ENCODE measurements around the gene HDAC4.

HDAC4 gene

DNA sequence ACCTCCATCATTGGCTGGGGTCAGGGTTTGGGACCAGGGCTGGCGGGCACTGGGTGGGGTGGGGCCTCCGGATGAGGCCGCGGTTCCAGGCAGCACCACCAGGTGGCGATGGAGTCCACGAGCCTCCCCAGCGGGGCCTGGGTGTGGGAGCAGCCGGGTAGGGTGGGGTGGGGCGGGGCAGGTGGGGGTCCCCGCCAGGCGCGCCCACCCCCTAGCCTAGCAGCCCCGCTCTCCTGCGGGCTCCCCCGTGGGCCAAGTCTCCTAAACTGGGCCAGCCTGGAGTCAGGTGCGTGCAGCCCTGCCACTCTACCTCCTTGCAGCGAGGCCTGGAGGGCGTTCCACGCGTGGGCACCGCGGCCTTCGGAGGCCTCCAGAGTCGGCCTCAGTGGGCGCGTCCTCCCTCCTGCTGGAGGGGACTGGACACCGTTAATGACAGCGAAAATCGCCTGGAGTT, 365.4 kb downstream of the HDAC4 start:
- H3K4me3 ChIP-seq (ENCODE audit: low read length), result no peak overlapping the region

DNA sequence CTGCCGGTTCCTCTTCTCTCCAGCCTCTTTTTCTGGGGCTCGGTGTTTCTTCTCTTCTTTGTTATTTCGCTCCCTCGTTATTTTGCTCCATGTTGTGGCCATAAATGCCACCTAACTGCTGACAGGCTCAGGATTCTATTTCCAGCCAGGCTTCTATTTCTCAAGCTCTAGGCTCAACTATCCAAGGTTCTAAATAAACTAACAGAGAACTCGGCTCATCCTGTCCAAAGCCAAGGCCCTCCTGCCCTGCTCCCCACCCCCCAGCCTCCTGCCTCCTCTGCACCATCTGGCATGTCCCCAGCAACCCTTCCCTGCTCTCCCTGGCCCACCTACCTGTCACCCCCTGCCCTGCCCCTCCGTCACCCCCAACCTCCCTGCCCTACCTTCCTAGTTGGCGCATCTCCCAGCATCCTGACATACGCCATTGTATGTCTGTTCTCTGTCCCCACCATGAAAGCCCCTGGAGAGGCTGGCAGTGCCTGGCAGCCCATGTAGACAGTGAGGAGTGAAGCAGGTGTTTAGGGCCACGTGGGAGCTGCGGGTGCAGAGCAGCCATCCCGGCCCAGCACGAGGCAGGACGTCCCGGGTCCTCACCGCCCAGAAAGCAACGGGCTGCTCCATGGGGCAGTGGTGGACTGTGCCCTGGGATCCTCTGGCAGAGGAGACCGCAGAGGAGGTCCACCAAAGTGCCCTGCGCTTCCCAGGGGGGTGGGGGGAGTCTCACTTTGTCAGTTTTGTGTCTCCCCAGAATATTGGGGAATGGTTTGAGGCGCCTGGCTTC, 366.1 kb downstream of the HDAC4 start:
- H3K4me1 ChIP-seq (ENCODE audit: insufficient read depth, low read length), result no peaks in the 10 kb centered on the region
- no peak overlapping the region for H3K27ac ChIP-seq (ENCODE audit: low read depth, low read length)
- H3K27me3 ChIP-seq (ENCODE audit: insufficient read depth, low read length), result no peaks in the 10 kb centered on the region
- 87% methylated on average over 19 of the region's 19 CpGs for WGBS
- H3K4me3 ChIP-seq (ENCODE audit: low read length), result no peak overlapping the region
- no peak overlapping the region for H3K9ac ChIP-seq (ENCODE audit: low read depth, low read length)
- H3K36me3 ChIP-seq (ENCODE audit: insufficient read depth, low read length), result no peaks in the 10 kb centered on the region
- H3K9me3 ChIP-seq (ENCODE audit: insufficient read depth, low read depth, low read length), result no peaks in the 10 kb centered on the region

More for the DNA sequence above, 365.4 kb downstream of the HDAC4 start:
- no peaks in the 10 kb centered on the region for H3K4me1 ChIP-seq (ENCODE audit: insufficient read depth, low read length)
- WGBS, result 60% methylated on average over 29 of the region's 29 CpGs
- H3K9me3 ChIP-seq (ENCODE audit: insufficient read depth, low read depth, low read length), result no peaks in the 10 kb centered on the region
- no peak overlapping the region for H3K27ac ChIP-seq (ENCODE audit: low read depth, low read length)
- no peaks in the 10 kb centered on the region for H3K27me3 ChIP-seq (ENCODE audit: insufficient read depth, low read length)
- no peaks in the 10 kb centered on the region for H3K36me3 ChIP-seq (ENCODE audit: insufficient read depth, low read length)
- H3K9ac ChIP-seq (ENCODE audit: low read depth, low read length), result no peak overlapping the region

DNA sequence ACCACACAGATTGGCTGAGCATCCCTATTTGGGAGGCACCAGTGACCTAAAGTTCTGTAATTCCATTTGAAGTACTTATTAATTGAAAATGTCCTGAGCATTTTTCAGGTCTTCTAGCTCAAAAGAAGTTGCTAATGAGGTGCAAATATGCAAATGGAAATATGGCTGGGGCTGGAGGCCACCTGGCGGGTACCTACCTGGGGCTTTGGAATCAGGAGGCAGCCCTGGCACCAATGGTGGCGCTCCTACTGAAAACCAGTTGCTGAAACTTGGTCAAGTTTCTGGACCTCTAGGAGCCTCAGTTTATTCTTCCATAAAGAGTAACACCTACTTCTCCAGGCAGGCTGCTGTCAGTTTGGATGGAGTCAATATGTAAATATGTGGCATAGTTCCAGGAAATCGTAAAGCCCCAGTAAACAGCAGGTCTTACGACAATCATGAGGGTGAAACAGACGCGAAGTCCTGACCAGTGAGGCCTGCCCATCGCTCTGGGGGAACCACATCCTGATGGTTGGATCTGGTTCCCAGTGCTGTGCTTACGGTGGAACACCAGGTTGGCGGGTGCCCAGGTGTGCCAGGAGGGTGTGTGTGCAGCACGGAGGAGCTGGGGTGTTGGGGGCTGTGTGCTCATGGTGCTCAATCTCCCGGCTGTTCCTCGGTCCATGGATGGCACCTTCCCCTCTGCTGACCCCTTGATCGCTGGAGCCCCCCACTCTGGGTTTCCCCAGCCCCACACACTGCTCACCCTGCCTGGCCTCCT, 366.8 kb downstream of the HDAC4 start:
- Histone ChIP-seq H3K4me1 (ENCODE audit: insufficient read depth, low read length) (no peaks in the 10 kb centered on the region), H3K27ac (ENCODE audit: low read depth, low read length) (no peak overlapping the region), H3K36me3 (ENCODE audit: insufficient read depth, low read length) (no peaks in the 10 kb centered on the region), H3K27me3 (ENCODE audit: insufficient read depth, low read length) (no peaks in the 10 kb centered on the region), H3K9me3 (ENCODE audit: insufficient read depth, low read depth, low read length) (no peaks in the 10 kb centered on the region), H3K9ac (ENCODE audit: low read depth, low read length) (no peak overlapping the region), H3K4me3 (ENCODE audit: low read length) (no peak overlapping the region)
- WGBS, result 95% methylated on average over 13 of the region's 13 CpGs

DNA sequence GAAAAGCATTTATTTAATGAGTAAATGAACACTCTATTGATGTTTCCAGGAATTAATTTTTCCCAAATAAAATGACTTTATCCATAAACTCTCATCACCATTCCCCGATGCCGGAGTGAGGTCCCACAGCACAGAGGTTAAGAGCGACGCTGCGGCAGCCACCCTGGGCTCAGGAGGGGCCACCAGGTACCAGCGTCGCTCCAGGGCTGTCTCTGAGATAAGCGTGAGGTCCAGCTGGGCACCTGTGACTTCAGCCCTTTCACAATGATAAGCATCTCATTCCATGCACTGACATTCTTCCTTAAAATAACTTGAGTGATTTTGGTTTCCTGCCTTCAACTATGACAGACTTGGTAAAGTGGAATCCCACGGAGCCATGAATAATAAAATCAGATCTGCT, 370.9 kb downstream of the HDAC4 start:
- Histone ChIP-seq H3K4me3 (ENCODE audit: low read length) (no peak overlapping the region), H3K27me3 (ENCODE audit: insufficient read depth, low read length) (no peaks in the 10 kb centered on the region)
- WGBS, result 81% methylated on average over 9 of the region's 9 CpGs

DNA sequence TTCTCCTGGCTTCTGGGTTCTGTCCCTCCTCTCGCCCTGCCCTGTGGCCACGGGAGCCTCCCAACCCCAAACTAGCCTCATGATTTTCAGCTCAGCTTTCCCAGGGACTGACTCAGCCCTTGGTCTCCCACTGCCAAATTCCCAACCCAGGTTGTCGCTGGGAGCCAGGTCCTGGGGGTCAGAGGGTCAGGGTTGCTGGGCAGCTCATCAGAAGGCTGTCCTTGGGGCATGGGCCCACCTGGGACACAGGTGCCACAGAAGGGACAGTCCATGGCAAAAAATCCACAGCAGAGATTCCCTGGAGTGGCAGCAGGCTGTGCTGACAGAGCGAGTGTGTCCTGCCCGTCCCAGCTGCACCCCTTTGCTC, 372.6 kb downstream of the HDAC4 start:
- H3K4me3 ChIP-seq (ENCODE audit: low read length), result no peak overlapping the region
- no peak overlapping the region for H3K9ac ChIP-seq (ENCODE audit: low read depth, low read length)
- H3K9me3 ChIP-seq (ENCODE audit: insufficient read depth, low read depth, low read length), result no peaks in the 10 kb centered on the region
- no peaks in the 10 kb centered on the region for H3K36me3 ChIP-seq (ENCODE audit: insufficient read depth, low read length)
- no peaks in the 10 kb centered on the region for H3K4me1 ChIP-seq (ENCODE audit: insufficient read depth, low read length)
- WGBS, result 94% methylated on average over 5 of the region's 5 CpGs
- H3K27ac ChIP-seq (ENCODE audit: low read depth, low read length), result no peak overlapping the region
- H3K27me3 ChIP-seq (ENCODE audit: insufficient read depth, low read length), result no peaks in the 10 kb centered on the region

More for the DNA sequence above, 370.9 kb downstream of the HDAC4 start:
- Histone ChIP-seq H3K36me3 (ENCODE audit: insufficient read depth, low read length) (no peaks in the 10 kb centered on the region), H3K27ac (ENCODE audit: low read depth, low read length) (no peak overlapping the region), H3K9ac (ENCODE audit: low read depth, low read length) (no peak overlapping the region), H3K4me1 (ENCODE audit: insufficient read depth, low read length) (no peaks in the 10 kb centered on the region), H3K9me3 (ENCODE audit: insufficient read depth, low read depth, low read length) (no peaks in the 10 kb centered on the region)

DNA sequence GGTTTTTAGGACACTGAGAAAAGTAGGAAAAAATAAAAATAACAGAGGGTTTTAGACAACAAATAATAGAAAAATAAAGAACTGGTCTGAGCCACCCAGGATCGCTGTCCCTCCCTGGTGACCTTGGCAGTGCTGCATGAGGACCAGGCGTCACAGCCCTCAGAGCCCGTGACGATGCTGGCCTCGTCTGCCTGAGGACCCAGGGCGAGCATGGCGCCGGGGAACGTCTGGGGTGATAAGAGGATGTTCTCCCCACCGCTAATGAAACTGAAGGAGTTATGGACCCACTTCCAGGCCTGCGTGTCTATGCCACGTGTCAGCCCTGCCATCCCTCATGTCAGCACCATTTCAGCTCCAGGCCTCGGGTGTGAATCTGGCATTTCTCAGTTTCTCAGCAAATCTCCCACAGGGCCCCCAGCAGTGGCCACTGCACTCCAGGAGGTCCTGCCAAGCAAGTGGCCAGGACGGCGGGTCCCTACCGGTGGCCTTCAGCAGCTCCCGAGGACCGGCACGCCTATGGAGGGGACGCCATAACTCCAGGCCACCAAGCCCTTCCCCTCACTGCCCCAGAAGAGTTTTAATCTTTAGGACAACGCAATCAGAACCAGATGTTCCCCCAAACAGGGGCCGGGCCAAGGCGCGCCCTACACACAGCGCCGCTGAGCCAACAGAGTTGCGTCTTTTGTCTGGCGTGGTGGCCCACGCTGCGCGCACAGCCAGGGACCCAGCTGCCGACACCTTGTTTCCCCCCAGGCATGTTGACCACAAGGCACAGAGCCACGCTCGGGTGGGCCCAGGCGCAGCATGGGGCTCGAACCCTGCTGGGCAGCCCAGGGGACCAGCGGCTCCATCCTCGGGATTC, 373.2 kb downstream of the HDAC4 start:
- Histone ChIP-seq H3K9ac (ENCODE audit: low read depth, low read length) (no peak overlapping the region), H3K36me3 (ENCODE audit: insufficient read depth, low read length) (no peaks in the 10 kb centered on the region), H3K4me3 (ENCODE audit: low read length) (no peak overlapping the region), H3K4me1 (ENCODE audit: insufficient read depth, low read length) (no peaks in the 10 kb centered on the region), H3K27me3 (ENCODE audit: insufficient read depth, low read length) (no peaks in the 10 kb centered on the region), H3K9me3 (ENCODE audit: insufficient read depth, low read depth, low read length) (no peaks in the 10 kb centered on the region), H3K27ac (ENCODE audit: low read depth, low read length) (no peak overlapping the region)
- 96% methylated on average over 38 of the region's 38 CpGs for WGBS

DNA sequence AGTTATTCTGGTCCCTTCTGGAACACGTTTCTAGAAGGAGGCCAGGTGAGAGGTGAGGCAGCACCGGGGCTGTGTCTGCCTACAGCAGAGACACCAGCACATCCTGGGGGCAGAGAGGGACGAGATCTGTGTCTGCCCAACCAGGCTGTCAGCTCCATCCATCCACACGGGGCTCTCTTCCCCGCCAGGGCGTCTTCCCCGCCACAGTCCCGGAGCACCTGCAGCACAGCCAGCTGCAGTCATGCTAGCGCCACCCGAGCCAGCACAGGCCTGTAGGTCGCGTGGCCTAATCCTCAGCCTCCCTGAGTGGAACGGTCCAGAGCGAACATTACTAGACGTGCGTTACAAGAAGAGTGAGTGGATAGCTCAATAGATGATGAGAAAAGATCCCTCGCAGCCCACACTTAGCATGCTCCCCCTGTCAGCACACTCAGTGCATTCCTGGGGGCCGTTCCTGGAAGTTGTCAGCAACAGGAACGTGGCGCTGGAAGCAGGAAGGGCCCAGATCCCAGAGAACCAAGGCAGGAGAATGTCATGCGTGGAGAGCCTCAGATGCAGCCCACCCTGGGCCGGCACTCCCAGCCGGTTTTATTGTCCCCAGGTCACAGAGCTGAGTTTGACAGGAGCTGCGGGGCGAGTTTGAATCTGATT, 374.0 kb downstream of the HDAC4 start:
- Histone ChIP-seq H3K4me1 (ENCODE audit: insufficient read depth, low read length) (no peaks in the 10 kb centered on the region), H3K36me3 (ENCODE audit: insufficient read depth, low read length) (no peaks in the 10 kb centered on the region), H3K27me3 (ENCODE audit: insufficient read depth, low read length) (no peaks in the 10 kb centered on the region), H3K9ac (ENCODE audit: low read depth, low read length) (no peak overlapping the region; the same call in 1 of the 2 replicates), H3K27ac (ENCODE audit: low read depth, low read length) (no peak overlapping the region), H3K4me3 (ENCODE audit: low read length) (no peak overlapping the region), H3K9me3 (ENCODE audit: insufficient read depth, low read depth, low read length) (no peaks in the 10 kb centered on the region)
- WGBS, result 88% methylated on average over 25 of the region's 25 CpGs

DNA sequence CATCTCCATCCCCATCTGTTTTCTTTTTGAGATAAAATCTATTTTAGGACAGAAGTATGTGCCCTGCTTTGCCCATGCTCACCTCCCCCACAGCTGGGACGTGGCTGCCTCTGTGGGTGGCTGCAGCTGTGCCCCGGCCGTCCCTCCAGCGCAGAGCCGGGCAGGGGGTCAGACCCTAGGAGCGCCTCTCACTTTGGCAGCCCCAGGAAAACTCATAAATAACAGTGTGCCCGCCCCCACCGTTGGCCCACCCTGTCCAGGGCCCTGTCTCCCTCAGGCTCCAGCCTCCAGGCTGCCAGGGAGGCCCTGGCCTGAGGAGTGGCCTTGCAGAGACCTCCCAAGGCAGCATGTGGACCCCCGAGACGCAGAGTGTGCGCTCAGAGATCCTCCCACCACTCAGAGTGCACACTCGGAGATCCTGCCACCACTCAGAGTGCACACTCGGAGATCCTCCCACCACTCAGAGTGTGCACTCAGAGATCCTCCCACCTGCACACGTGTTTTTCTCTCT, 374.8 kb downstream of the HDAC4 start:
- H3K9me3 ChIP-seq (ENCODE audit: insufficient read depth, low read depth, low read length), result no peaks in the 10 kb centered on the region
- H3K36me3 ChIP-seq (ENCODE audit: insufficient read depth, low read length), result no peaks in the 10 kb centered on the region
- H3K4me1 ChIP-seq (ENCODE audit: insufficient read depth, low read length), result no peaks in the 10 kb centered on the region
- no peak overlapping the region for H3K9ac ChIP-seq (ENCODE audit: low read depth, low read length)
- no peaks in the 10 kb centered on the region for H3K27me3 ChIP-seq (ENCODE audit: insufficient read depth, low read length)
- H3K27ac ChIP-seq (ENCODE audit: low read depth, low read length), result no peak overlapping the region
- WGBS, result 93% methylated on average over 14 of the region's 14 CpGs
- no peak overlapping the region for H3K4me3 ChIP-seq (ENCODE audit: low read length)

DNA sequence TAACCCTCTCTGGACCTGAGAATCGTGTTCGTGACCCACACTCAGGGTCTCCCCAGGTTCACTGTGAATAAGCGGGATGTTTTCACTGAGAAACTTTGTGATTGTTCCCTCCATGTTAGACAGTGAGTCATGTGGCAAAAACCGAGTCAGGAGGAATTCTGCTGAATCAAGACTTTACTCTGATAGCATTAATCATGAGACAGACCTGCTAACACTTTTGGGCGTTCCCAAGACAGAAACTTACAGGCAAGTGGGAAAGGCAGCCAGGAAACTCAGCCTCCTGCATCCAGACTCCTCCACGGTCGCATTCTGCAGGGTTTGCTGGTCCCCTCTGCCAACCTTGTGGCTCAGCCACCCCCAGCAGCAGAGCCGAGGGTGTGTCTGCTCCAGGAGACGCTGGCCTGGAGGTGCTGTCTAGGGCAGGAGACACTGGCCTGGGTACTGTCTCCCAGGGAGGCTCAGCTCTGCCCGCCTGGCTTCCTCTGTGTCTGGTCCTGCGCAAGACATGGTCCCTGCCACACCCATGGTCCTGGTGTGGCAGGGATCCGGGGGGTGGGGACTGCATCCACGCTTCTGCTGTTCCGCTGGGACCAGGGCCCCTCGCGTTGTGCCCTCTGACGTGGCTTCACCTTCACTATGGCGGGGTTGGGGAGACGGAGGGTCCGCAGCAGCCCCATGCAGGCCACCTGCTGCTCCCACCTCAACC, 375.6 kb downstream of the HDAC4 start:
- H3K9me3 ChIP-seq (ENCODE audit: insufficient read depth, low read depth, low read length), result no peaks in the 10 kb centered on the region
- no peak overlapping the region for H3K9ac ChIP-seq (ENCODE audit: low read depth, low read length)
- H3K4me3 ChIP-seq (ENCODE audit: low read length), result no peak overlapping the region
- no peaks in the 10 kb centered on the region for H3K4me1 ChIP-seq (ENCODE audit: insufficient read depth, low read length)
- no peak overlapping the region for H3K27ac ChIP-seq (ENCODE audit: low read depth, low read length)
- 94% methylated on average over 20 of the region's 20 CpGs for WGBS
- H3K27me3 ChIP-seq (ENCODE audit: insufficient read depth, low read length), result no peaks in the 10 kb centered on the region
- H3K36me3 ChIP-seq (ENCODE audit: insufficient read depth, low read length), result no peaks in the 10 kb centered on the region

DNA sequence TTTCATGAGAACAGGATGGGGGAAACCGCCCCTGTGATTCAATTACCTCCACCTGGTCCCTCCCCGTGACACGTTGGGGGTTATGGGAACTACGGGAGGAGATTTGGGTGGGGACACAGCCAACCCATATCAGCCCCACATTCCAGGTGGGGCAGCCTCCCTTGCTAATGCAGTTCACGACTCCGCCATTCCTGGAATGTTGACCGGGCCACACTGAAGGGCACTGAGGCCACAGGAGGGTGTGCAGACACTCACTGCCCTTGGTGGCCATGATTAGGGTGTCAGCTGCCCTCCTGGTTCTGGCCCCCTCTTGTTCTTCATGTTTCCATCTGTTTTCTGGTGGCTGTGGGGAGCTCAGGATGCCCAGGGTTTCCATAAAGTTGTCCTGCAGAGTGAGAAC, 376.6 kb downstream of the HDAC4 start:
- Histone ChIP-seq H3K36me3 (ENCODE audit: insufficient read depth, low read length) (no peaks in the 10 kb centered on the region), H3K4me3 (ENCODE audit: low read length) (no peak overlapping the region), H3K9me3 (ENCODE audit: insufficient read depth, low read depth, low read length) (no peaks in the 10 kb centered on the region), H3K27me3 (ENCODE audit: insufficient read depth, low read length) (no peaks in the 10 kb centered on the region), H3K27ac (ENCODE audit: low read depth, low read length) (no peak overlapping the region), H3K4me1 (ENCODE audit: insufficient read depth, low read length) (no peaks in the 10 kb centered on the region), H3K9ac (ENCODE audit: low read depth, low read length) (no peak overlapping the region)
- WGBS, result 97% methylated on average over 7 of the region's 7 CpGs
